ENCODE data around the gene DIP2C.

Gene DIP2C

DNA sequence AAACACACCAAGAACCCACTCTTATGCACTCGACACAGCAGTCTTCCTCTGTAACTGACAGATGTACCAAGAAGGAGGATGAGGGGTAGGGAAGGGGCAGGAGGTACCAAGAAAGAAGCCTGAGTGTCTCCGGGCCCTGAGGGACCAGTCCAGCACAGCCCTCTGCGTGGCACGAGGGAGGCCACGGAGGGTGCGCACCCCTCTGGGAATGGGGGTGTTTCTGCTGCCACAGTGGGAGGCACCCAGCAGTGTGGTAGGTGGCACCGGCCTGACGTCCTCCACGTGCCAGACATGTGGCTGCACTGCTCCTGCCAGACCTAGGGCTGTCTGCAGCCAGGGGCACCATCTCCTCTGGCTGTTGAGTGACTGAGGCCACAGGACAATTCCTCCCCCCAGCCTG lies 399.9 kb downstream of the DIP2C start:
- in situ Hi-C loops (cut with HindIII; ENCODE audit: low pct_ligation_motif_present, low sequenced_read_pairs) = no loop called here
- Histone ChIP-seq H3K4me3 (ENCODE audit: low read depth, low read length) (no peak overlapping the region), H3K36me3 (replicated peaks) (no peaks in the 10 kb centered on the region), H3K27ac (no peak overlapping the region), H3K27me3 (replicated peaks) (no peaks in the 10 kb centered on the region)
- TF ChIP-seq, protein P1, sequence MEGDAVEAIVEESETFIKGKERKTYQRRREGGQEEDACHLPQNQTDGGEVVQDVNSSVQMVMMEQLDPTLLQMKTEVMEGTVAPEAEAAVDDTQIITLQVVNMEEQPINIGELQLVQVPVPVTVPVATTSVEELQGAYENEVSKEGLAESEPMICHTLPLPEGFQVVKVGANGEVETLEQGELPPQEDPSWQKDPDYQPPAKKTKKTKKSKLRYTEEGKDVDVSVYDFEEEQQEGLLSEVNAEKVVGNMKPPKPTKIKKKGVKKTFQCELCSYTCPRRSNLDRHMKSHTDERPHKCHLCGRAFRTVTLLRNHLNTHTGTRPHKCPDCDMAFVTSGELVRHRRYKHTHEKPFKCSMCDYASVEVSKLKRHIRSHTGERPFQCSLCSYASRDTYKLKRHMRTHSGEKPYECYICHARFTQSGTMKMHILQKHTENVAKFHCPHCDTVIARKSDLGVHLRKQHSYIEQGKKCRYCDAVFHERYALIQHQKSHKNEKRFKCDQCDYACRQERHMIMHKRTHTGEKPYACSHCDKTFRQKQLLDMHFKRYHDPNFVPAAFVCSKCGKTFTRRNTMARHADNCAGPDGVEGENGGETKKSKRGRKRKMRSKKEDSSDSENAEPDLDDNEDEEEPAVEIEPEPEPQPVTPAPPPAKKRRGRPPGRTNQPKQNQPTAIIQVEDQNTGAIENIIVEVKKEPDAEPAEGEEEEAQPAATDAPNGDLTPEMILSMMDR (IDR thresholded peaks at IDR 0.05; ENCODE audit: low read depth, low read length, missing control alignments) = no peak
- DNase-seq = no peak

DNA sequence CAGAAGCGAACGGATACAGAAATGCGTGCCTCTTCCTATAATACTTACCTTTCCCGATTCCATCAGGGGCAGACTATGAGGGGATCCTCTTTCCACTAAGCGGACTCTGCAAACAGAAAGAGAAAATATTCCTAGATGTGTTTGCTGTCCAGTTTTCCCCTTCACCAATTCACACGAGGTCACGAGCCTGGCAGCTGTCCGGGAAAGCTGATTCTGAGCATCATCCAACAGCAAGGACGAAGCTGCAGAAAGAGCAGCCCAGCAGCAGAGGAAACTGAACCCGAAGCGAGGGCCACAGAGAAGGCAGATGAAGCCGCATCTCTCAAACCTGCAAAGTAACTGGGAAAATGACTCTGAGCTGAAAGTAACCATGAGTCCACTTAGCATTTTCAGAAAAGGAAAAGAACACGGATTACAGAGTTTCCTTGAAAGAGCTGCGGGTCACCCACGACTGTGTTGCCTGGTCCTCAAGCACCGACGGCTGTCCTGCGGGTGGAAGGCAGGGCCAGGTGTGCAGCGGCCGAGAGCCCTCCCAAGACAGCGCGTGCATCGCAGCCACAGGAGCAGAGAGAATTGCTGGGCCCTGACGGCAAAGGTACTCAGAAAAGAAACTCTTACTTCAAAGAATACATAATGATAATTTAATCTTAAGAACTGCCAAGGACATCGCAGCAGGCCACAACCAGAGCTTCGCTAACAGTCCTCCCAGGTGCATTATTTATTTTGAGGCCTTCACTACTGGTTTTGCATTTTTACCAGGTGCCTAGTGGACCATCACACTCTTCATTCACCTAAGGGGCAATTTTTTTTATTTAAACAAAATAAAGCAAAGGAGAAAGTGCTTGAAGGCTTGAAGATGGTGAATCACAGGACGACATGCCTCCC lies 400.9 kb downstream of the DIP2C start:
- DNase-seq = no peak
- in situ Hi-C loops (cut with HindIII; ENCODE audit: low pct_ligation_motif_present, low sequenced_read_pairs) = no loop called here
- Histone ChIP-seq H3K27ac (no peak overlapping the region), H3K36me3 (replicated peaks) (no peaks in the 10 kb centered on the region), H3K4me3 (ENCODE audit: low read depth, low read length) (no peak overlapping the region), H3K27me3 (replicated peaks) (no peaks in the 10 kb centered on the region)
- TF ChIP-seq, protein P1 (IDR thresholded peaks at IDR 0.05; ENCODE audit: low read depth, low read length, missing control alignments) = no peak

DNA sequence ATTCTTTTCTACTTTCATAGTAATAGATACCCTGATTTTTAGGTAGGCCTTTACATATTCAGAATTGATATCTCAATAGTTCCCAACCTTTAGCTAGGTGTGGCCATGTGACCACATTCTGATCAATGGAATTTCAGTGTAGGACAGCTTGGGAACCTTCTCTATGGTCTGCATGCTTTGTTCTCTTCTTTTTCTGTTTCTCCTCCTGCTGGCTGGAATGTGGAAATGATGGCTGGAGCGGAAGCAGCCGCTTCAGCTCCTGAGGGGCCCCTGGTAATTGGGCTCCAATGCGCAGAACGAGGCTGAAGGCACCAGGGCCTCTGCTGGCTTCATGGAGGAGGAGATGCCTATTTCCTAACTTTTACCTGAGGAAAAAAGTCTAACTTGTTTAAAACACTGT lies 401.7 kb downstream of the DIP2C start:
- H3K27ac ChIP-seq = no peak overlapping the region
- TF ChIP-seq, protein P1 (IDR thresholded peaks at IDR 0.05; ENCODE audit: low read depth, low read length, missing control alignments) = peak; percentile 61
- H3K36me3 ChIP-seq (replicated peaks) = no peaks in the 10 kb centered on the region
- no peak overlapping the region for H3K4me3 ChIP-seq (ENCODE audit: low read depth, low read length)
- no peak for DNase-seq
- H3K27me3 ChIP-seq (replicated peaks) = no peaks in the 10 kb centered on the region
- in situ Hi-C loops (cut with HindIII; ENCODE audit: low pct_ligation_motif_present, low sequenced_read_pairs) = no loop called here

DNA sequence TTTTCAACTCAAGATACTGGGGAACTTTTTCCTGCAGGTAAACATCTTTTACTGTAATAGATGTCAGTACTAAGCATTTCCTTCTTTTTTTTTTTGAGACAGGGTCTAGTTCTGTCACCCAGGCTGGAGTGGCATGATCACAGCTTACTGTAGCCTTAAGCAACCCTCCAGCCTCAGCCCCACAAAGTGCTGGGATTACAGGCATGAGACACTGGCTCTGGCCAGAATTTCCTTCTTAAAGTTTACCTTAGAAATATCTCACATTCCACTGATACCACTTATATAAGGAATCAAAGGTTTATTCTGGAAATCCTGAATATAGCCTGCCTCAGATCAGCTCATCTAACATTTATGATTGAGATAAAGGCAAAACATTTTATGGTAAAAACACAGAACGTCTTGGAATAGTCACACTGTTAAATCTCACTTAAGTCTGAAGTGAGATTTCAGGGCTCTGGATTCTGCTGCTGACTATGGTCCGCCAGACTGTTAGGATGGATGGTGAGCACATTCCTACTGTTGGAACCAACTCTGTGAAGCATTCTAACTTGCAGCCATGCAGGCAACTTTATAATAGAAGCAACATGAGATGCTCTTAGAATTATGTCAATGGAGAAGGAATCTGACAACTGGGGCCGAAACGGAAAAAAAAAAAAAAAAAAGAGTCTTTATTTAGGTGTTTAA lies 402.3 kb downstream of the DIP2C start:
- H3K27me3 ChIP-seq (replicated peaks) = no peaks in the 10 kb centered on the region
- DNase-seq = no peak
- TF ChIP-seq, protein P1 (IDR thresholded peaks at IDR 0.05; ENCODE audit: low read depth, low read length, missing control alignments) = no peak
- no peaks in the 10 kb centered on the region for H3K36me3 ChIP-seq (replicated peaks)
- H3K4me3 ChIP-seq (ENCODE audit: low read depth, low read length) = no peak overlapping the region
- no peak overlapping the region for H3K27ac ChIP-seq
- in situ Hi-C loops (cut with HindIII; ENCODE audit: low pct_ligation_motif_present, low sequenced_read_pairs) = no loop called here

DNA sequence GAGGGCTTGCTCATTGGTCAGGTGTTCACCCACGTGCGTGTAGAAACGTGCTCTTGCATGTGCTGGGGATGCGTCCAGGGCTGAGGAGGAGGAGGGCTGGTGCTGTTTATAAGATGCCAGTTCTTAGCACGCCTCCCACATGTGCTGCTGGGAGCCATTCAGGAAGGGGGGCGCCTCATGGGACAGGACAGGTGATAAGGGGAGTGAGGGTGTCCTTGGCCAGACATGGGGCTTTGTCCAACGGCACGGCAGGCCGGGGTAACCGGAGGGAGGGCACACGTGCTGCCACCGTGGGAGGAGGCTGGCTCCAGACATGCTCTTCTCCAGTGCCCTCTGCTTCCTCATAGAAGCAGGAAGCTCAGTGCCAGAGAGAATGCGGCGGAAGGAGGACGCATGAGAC lies 404.3 kb downstream of the DIP2C start:
- Histone ChIP-seq H3K36me3 (replicated peaks) (no peaks in the 10 kb centered on the region), H3K27me3 (replicated peaks) (no peaks in the 10 kb centered on the region), H3K27ac (no peak overlapping the region), H3K4me3 (ENCODE audit: low read depth, low read length) (no peak overlapping the region)
- in situ Hi-C loops (cut with HindIII; ENCODE audit: low pct_ligation_motif_present, low sequenced_read_pairs) = no loop called here
- no peak for DNase-seq
- TF ChIP-seq, protein P1 (IDR thresholded peaks at IDR 0.05; ENCODE audit: low read depth, low read length, missing control alignments) = no peak

Measured in brain microvascular endothelial cell (primary cell).